NB4 (cell line): ENCODE data around the gene RAC3.

Source experiments
- DNase-seq: peaks from one replicate; pipeline ENCODE4 v3.0.0; 2010; ENCODE audit warnings: low read depth
- H3K4me3 ChIP-seq: one replicate; pipeline ENCODE4 v1.5.1; 2011; ENCODE audit warnings: mild to moderate bottlenecking, low read depth, low read length, moderate library complexity
- MYC ChIP-seq: IDR thresholded peaks from 2 replicates; pipeline ENCODE4 v1.6.1; 2011; ENCODE audit warnings: low read depth, low read length
- POLR2A ChIP-seq: IDR thresholded peaks from 2 replicates; pipeline ENCODE4 v1.6.1; 2011; ENCODE audit warnings: mild to moderate bottlenecking; ENCODE audit not compliant: insufficient read length; ENCODE audit errors: extremely low read depth
- TF ChIP-seq, protein P1 (sequence below): IDR thresholded peaks from 2 replicates; pipeline ENCODE4 v1.6.1; 2011; ENCODE audit warnings: low read depth, low read length
- TF ChIP-seq, protein P2 (sequence below): IDR thresholded peaks from one replicate; pipeline ENCODE4 v1.5.1; 2012; ENCODE audit warnings: low read depth, low read length

The RAC3 gene

DNA sequence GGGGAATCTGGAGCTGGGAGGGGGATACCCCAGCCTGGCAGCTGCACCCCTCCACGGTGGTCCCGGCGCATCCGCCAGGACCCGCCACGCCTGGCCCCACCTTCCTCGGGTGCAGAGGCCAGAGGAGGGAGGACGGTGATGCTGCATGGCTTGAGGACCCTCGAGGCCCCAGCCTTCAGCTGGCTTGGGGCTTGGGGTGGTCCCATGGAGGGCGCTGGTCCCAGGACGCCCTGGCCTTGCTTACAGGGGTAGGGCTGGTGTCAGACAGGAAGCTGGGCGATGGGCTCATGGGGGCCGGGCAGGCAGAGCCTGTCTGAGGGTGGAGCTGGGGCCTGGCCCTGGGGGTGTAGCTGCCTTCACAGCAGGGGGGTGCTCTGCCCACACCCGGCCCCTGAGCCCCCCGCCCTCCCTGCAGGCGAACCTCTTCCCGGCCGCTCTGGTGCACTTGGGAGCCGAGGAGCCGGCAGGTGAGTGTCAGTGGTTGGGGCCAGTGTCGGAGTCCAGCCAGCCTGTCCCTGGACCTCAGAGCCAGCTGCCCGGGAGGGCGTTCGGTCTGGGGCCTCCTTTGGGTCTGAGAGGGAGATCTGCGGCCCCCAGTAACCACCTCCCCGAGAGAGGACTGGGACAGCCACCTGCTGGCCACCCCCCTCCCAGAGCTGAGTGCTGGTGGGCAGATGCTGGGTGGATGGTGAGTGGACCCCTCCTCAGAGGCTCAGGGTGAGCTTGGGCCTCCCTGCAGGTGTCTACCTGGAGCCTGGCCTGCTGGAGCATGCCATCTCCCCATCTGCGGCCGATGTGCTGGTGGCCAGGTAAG lies 15.2 kb upstream of the RAC3 start:
- TF ChIP-seq POLR2A (no peak), MYC (no peak)
- TF ChIP-seq, protein P1, sequence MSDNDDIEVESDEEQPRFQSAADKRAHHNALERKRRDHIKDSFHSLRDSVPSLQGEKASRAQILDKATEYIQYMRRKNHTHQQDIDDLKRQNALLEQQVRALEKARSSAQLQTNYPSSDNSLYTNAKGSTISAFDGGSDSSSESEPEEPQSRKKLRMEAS: no peak
- TF ChIP-seq, protein P2, sequence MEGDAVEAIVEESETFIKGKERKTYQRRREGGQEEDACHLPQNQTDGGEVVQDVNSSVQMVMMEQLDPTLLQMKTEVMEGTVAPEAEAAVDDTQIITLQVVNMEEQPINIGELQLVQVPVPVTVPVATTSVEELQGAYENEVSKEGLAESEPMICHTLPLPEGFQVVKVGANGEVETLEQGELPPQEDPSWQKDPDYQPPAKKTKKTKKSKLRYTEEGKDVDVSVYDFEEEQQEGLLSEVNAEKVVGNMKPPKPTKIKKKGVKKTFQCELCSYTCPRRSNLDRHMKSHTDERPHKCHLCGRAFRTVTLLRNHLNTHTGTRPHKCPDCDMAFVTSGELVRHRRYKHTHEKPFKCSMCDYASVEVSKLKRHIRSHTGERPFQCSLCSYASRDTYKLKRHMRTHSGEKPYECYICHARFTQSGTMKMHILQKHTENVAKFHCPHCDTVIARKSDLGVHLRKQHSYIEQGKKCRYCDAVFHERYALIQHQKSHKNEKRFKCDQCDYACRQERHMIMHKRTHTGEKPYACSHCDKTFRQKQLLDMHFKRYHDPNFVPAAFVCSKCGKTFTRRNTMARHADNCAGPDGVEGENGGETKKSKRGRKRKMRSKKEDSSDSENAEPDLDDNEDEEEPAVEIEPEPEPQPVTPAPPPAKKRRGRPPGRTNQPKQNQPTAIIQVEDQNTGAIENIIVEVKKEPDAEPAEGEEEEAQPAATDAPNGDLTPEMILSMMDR: no peak
- DNase-seq: no peak
- no peak overlapping the region for H3K4me3 ChIP-seq

DNA sequence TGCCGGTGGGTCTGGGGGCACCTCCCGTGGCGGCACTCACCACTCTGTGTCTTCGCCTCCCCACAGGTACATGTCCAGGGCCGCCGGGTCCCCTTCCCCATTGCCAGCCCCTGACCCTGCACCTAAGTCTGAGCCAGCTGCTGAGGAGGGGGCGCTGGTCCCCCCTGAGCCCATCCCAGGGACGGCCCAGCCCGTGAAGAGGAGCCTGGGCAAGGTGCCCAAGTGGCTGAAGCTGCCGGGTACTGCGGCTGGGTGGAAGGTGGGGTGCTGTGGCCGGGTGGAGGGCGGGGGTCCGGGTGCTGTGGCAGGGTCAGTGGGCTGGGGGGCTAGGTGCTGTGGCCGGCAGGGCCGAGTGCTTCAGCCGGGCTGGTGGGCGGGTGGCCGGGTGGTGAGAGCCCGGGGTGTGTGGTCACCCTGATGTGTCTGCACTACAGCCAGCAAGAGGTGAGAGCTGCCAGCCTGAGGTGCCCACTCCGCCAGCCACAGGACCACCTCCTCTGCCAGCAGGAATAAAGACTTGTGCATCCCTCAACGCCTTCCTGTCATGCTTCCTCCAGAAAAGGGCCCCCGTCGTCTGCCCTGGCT lies 14.5 kb upstream of the RAC3 start:
- DNase-seq: no peak
- TF ChIP-seq, protein P1: no peak
- TF ChIP-seq POLR2A (no peak), MYC (no peak)
- TF ChIP-seq, protein P2: no peak
- no peak overlapping the region for H3K4me3 ChIP-seq

DNA sequence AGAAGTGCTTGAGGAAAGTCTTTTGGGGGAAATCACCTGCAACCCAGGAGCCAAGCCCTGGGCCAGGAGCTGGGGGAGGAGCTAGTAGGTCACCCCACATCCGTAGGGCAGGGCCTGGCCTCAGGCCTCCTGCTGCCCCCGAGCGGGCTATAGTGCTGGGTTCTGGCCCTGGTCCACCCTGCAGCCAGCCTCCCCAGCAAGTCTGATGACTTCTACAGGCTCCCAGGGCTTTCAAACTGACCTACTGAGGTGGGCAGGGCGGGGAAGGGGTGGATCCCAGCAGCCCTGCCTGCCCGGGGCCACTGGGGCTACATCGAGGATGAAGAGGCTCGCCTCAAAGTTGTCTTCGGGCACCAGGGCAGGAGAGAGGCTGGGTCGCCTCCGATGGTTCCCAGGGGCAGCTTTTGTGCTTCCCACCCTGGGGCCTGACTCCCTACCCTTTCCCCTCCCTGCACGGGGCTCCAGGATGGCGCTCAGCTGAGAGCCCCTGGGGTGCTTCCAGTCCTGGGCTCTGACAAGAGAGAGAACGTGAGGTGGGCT lies 13.8 kb upstream of the RAC3 start:
- TF ChIP-seq, protein P1: no peak
- TF ChIP-seq MYC (no peak), POLR2A (no peak)
- TF ChIP-seq, protein P2: no peak
- DNase-seq: no peak
- H3K4me3 ChIP-seq: no peak overlapping the region

DNA sequence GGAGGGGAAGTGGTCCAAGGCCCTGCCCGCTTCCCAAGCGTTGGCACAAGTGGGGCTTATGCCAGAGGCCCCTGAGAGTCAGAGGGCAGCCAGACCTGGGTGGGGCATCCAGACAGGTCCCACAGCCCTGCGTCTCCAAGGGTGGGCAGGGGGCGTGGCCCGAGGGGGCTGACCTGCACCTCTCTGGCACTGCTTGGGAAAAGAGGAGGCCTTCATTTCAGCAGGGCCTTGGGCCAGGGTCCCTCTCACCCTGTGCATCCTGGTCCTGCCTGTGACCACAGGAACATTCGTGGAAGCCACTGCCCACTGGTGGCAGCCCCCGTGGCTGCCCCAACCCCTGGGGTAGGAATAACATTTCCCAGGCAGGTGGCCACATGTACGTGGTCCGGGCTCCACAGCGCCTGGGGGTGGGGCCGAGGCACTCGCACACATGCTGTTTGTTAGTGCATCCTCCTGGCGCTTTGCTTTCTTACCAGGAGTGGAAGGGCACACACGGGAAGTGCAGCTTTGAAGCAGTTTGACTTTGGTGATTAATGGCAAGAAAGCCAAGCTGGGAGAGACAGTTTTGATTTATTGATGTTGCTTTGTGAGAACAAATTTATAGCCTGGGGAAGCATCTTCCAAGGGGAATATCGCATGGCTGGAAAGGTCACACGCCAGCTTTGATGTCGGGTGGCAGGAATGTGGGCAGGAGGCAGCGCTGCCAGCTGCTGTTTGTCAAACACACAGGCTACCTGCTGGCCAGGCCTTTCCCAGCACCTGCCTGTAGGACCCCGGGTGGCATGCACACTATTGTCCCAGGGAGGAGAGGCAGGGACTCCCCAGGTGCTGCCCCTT lies 13.1 kb upstream of the RAC3 start:
- H3K4me3 ChIP-seq: no peak overlapping the region
- TF ChIP-seq, protein P2: no peak
- TF ChIP-seq, protein P1: no peak
- TF ChIP-seq MYC (no peak), POLR2A (no peak)
- DNase-seq: no peak

DNA sequence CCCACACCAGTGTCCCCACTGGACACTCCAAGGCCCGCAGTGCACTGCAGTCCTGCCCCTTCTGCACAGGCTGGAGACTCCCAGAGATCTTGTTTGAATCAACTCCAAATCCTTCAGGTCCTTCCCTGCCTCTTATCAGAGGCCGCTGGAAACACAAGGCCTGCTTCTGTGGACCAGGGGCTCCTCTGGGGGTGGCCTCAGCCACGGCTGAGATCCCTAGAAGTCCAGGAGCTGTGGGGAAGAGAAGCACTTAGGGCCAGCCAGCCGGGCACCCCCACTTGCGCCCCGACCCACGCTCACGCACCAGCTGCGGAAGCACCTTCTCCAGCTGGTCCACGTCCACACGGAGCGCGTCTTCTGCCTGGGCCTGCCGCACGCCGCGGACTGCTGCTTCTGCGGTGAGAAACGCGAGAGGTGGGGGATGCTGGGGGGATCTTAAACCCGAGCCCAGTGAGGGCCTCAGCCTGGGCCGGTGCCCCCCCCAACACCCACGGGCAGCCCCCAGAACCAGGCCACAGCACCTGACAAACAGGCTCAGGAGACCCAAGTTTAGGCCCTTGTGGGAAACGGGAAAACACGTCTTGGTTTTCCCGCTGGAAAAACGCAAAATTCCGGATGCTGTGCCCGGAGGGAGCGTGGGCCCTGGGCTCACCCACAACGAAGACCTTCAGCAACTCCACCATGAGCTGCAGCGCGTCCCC lies 12.3 kb upstream of the RAC3 start:
- TF ChIP-seq, protein P2: no peak
- TF ChIP-seq, protein P1: no peak
- TF ChIP-seq MYC: no peak
- no peak for TF ChIP-seq POLR2A
- H3K4me3 ChIP-seq: no peak overlapping the region
- no peak for DNase-seq
